OCI-LY3 (cell line): Measurements from ENCODE around the gene PTPN3.

Source experiments
- H2AFZ ChIP-seq: fragments of 200-600, 300-600 bp; shearing (Covaris generic); 2 replicates; pipeline ENCODE4 v1.6.0; 2014; ENCODE audit warnings: antibody characterized with exemption, low read depth, low read length
- H3K27ac ChIP-seq: fragments of 200-600, 300-600 bp; sonication (generic); 2 replicates; pipeline ENCODE4 v1.5.1; 2014; ENCODE audit warnings: mild to moderate bottlenecking, low read length, moderate library complexity, mixed read lengths
- H3K27me3 ChIP-seq: fragments of 200-600, 300-600 bp; sonication (generic); 2 replicates; pipeline ENCODE4 v1.6.1; 2014; ENCODE audit warnings: low read depth, low read length, mixed read lengths
- H3K36me3 ChIP-seq: fragments of 200-600, 300-600 bp; sonication (generic); replicated peaks from 2 replicates; pipeline ENCODE3; 2014; ENCODE audit warnings: low read depth, low read length, mixed read lengths
- H3K4me1 ChIP-seq: fragments of 300-600, 200-600 bp; sonication (generic); 2 replicates; pipeline ENCODE4 v1.6.1; 2014; ENCODE audit warnings: low read length, mixed read lengths
- H3K4me2 ChIP-seq: fragments of 200-600, 300-600 bp; sonication (generic); 2 replicates; pipeline ENCODE4 v1.6.1; 2014; ENCODE audit warnings: low read length, mixed read lengths
- H3K4me3 ChIP-seq: fragments of 300-600, 200-600 bp; sonication (generic); 2 replicates; pipeline ENCODE4 v1.5.1; 2014; ENCODE audit warnings: antibody characterized with exemption, mild to moderate bottlenecking, low read length, moderate library complexity
- H3K79me2 ChIP-seq: fragments of 300-600, 200-600 bp; shearing (Covaris generic); 2 replicates; pipeline ENCODE4 v1.6.1; 2014; ENCODE audit warnings: mild to moderate bottlenecking, low read length, mixed read lengths
- H3K9ac ChIP-seq: fragments of 300-600, 200-600 bp; shearing (Covaris generic); 2 replicates; pipeline ENCODE4 v1.6.0; 2014; ENCODE audit warnings: mild to moderate bottlenecking, low read length, moderate library complexity
- H3K9me3 ChIP-seq: fragments of 200-600, 300-600 bp; shearing (Covaris generic); 2 replicates; pipeline ENCODE4 v1.6.1; 2014; ENCODE audit warnings: low read length, mixed read lengths; ENCODE audit not compliant: insufficient read depth
- H4K20me1 ChIP-seq: fragments of 200-600, 300-600 bp; sonication (generic); 2 replicates; pipeline ENCODE4 v1.6.1; 2016; ENCODE audit warnings: low read length, mixed read lengths; ENCODE audit not compliant: insufficient read depth
- CTCF ChIP-seq: fragments of 200-600, 300-600 bp; sonication (generic); IDR thresholded peaks from 2 replicates; pipeline ENCODE4 v1.5.1; 2014; ENCODE audit warnings: antibody characterized with exemption, low read length, low read depth
- EZH2phosphoT487 ChIP-seq: fragments of 200-600 bp; shearing (Covaris generic); IDR thresholded peaks from 2 replicates; pipeline ENCODE4 v1.6.1; 2018; ENCODE audit warnings: antibody characterized with exemption, mixed run types, low read depth

Gene PTPN3

GRCh38 chr9:109500421-109500974 lies 2.4 kb upstream of the PTPN3 start:
- no peak for TF ChIP-seq CTCF
- TF ChIP-seq EZH2phosphoT487, result no peak
- H3K4me1 ChIP-seq, result no peaks in the 10 kb centered on the region
- no peaks in the 10 kb centered on the region for H3K36me3 ChIP-seq
- H3K27me3 ChIP-seq, result peaks cover 38% of the 10 kb centered on the region
- H2AFZ ChIP-seq, result no peak overlapping the region
- no peaks in the 10 kb centered on the region for H3K9me3 ChIP-seq
- no peaks in the 10 kb centered on the region for H3K79me2 ChIP-seq
- no peak overlapping the region for H3K9ac ChIP-seq
- H3K4me3 ChIP-seq, result no peak overlapping the region
- no peak overlapping the region for H3K4me2 ChIP-seq
- H4K20me1 ChIP-seq, result no peaks in the 10 kb centered on the region
- H3K27ac ChIP-seq, result no peak overlapping the region

- Histone ChIP-seq H3K9ac (no peak overlapping the region), H2AFZ (no peak overlapping the region), H3K36me3 (no peaks in the 10 kb centered on the region), H3K4me1 (no peaks in the 10 kb centered on the region), H3K9me3 (no peaks in the 10 kb centered on the region), H3K27ac (no peak overlapping the region), H3K4me2 (no peak overlapping the region), H3K27me3 (peaks cover 40% of the 10 kb centered on the region), H4K20me1 (no peaks in the 10 kb centered on the region), H3K79me2 (no peaks in the 10 kb centered on the region), H3K4me3 (no peak overlapping the region)
- TF ChIP-seq EZH2phosphoT487 (no peak), CTCF (no peak)
These were observed 1.7 kb upstream of the PTPN3 start for GRCh38 chr9:109499631-109500410.

- no peak overlapping the region for H2AFZ ChIP-seq
- H3K36me3 ChIP-seq, result no peaks in the 10 kb centered on the region
- no peak overlapping the region for H3K4me2 ChIP-seq
- no peak overlapping the region for H3K4me3 ChIP-seq
- no peak for TF ChIP-seq CTCF
- no peak for TF ChIP-seq EZH2phosphoT487
- H3K27me3 ChIP-seq, result peaks cover 38% of the 10 kb centered on the region; the same call in 1 of the 2 replicates
- H3K27ac ChIP-seq, result no peak overlapping the region
- no peaks in the 10 kb centered on the region for H3K79me2 ChIP-seq
- no peaks in the 10 kb centered on the region for H3K4me1 ChIP-seq
- H4K20me1 ChIP-seq, result no peaks in the 10 kb centered on the region
- no peak overlapping the region for H3K9ac ChIP-seq
- H3K9me3 ChIP-seq, result no peaks in the 10 kb centered on the region
These were observed 1.1 kb upstream of the PTPN3 start for GRCh38 chr9:109499093-109499630.
